GM10266 (cell line): ENCODE results near the gene MAP2.

Experiments used
- DNase-seq: peaks from one replicate; pipeline ENCODE4 v3.0.0; 2012; ENCODE audit errors: extremely low spot score
- TF ChIP-seq, protein P1 (sequence below): IDR thresholded peaks from 2 replicates; pipeline ENCODE4 v1.5.1; 2012; ENCODE audit warnings: mild to moderate bottlenecking, low read depth; ENCODE audit not compliant: control insufficient read depth, insufficient read depth; ENCODE audit errors: missing control alignments

MAP2 gene

DNA sequence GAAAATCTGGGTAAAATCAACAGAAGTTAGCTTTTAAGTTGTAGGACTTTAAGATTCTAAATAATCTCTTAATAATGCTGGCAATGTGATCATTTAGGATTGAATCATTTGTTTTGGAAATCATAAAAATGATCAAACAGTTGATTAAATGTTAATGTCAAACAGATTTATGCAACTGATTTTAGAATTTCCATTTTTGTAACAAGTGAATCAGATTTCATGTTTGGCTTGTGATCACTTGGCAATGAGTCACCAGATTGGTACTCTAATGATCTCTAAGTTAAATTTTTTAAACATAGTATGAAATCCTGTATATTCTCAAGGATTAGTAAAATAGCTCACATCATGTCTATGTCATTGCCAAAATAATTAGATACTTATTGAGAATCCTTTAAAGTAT is 297.6 kb downstream of the MAP2 start:
- TF ChIP-seq, protein P1, sequence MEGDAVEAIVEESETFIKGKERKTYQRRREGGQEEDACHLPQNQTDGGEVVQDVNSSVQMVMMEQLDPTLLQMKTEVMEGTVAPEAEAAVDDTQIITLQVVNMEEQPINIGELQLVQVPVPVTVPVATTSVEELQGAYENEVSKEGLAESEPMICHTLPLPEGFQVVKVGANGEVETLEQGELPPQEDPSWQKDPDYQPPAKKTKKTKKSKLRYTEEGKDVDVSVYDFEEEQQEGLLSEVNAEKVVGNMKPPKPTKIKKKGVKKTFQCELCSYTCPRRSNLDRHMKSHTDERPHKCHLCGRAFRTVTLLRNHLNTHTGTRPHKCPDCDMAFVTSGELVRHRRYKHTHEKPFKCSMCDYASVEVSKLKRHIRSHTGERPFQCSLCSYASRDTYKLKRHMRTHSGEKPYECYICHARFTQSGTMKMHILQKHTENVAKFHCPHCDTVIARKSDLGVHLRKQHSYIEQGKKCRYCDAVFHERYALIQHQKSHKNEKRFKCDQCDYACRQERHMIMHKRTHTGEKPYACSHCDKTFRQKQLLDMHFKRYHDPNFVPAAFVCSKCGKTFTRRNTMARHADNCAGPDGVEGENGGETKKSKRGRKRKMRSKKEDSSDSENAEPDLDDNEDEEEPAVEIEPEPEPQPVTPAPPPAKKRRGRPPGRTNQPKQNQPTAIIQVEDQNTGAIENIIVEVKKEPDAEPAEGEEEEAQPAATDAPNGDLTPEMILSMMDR, result no peak
- DNase-seq, result no peak

DNA sequence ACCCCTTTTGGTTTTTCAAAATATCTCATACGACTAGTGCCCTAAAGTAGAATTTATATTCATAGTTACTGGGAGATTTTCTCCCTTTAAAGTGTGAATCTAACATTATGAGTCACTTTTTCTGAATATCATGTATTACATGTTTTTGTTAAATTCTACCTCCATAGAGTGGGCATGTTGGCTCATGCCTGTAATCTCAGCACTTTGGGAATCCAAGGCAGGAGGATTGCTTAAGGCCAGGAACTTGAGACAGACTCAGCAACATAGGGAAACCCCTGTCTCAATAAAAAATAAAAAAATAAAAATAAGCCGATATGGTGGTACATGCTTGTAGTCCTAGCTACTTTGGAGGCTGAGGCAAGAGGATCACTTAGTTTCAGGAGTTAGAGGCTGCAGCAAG is 302.5 kb downstream of the MAP2 start:
- DNase-seq, result no peak
- TF ChIP-seq, protein P1, result no peak

DNA sequence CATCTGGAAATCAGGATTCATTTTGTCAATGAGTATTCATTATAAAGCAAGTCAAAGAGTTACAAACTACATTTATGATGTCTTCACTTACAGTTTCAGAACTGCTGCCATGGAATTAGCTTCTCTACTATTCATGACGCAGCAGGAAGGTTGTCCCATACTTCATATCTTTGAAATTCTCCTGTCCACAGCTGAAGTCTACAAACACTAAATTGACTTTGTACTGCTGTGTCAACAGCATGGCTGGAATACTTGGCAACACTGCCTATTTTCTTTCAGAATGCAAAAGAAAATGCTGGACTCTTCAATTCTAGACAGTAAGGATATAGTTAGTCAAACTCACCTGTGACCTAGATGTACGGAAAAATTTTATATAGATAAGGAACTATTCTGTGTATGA is 303.2 kb downstream of the MAP2 start:
- TF ChIP-seq, protein P1, result no peak
- no peak for DNase-seq

DNA sequence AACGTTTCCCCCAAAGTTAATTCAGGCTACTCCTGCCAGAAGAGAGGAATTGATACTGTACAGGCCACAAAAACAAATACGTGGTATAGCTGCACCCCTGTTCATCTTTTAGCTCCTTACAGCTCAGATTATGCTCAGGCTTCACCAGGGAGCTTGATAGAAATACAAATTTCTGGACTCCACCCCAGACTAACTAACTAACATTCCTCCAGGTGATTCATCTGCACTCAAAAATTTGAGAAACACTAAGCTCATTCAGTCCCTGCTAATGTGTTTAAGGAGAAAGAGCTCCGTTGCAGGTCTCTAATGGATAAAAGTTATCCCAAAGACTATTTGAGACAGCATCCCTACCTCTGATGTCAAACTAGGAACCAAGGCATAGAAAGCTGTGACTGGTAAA is 311.0 kb downstream of the MAP2 start:
- DNase-seq, result no peak

DNA sequence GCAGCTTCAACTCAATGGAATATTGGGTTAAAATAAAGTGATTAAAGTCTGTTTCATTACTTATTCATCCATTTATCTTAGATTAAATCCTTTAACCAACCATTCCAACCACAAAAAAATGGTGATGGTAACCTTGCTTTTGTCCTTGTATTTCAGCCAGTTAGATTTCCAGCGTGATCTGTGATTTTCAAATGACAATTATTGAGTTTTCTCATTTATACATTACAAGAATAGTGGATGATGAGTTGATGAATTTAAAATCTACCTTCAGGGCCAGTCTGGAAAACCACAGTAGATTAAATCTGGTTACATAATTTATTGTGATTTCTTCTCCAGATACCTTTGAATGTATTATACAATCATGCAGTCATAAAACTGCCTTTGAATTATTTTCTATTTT is 318.1 kb downstream of the MAP2 start:
- DNase-seq, result no peak
- TF ChIP-seq, protein P1, result no peak

More for the DNA sequence above, 311.0 kb downstream of the MAP2 start:
- TF ChIP-seq, protein P1, result no peak

DNA sequence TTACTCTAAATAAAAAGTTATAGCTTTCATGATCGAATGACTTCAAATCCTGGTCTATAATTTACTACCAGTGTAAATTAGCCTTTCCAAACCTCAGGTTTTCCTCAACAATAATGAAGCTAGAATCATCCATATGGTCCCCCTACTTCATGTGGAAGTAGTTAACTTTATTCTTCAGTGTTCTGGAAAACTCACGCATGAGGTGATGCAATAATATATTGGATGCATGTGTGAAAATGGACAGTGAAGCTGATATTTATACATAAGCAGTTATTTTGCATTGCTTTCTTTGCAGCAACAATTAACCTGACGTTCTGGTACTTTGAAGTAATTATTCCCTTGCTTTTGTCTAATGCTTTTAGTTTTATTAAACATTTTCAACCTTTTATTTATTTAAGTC is 329.2 kb downstream of the MAP2 start:
- DNase-seq, result no peak
- TF ChIP-seq, protein P1, result no peak

DNA sequence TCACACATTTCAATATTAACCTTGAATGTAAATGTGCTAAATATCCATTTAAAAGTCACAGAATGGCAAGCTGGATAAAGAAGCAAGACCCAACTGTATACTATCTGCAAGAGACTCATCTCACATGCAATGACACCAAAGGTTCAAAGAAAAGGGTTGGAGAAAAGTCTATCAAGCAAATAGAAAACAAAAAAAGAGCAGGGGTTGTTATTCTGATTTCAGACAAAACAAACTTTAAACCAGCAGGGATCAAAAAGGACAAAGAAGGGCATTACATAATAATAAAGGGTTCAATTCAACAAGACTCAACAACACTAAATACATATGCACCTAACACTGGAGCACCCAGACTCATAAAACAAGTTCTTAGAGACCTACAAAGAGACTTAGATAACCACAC is 333.3 kb downstream of the MAP2 start:
- DNase-seq, result no peak
- TF ChIP-seq, protein P1, result no peak

DNA sequence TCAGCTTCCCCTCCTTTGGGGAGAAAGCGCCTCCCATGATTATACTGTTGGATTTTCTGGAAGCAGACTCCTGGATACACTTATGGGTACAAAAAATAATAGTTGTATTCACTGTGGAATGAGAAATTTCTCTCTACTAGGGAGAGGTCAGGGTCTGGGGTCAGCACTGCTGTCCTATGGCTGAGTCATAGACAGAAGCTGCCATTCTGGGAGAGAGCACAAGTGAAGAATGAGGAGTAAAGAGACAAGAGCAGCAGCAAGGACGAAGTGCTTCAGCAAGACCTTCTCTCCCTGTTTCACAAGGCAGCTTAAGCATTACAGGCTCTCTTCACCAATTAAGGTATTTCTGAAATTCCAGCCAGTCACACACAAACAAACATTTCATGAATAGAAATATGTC is 337.7 kb downstream of the MAP2 start:
- no peak for DNase-seq
- TF ChIP-seq, protein P1, result no peak
